A549 (cell line): Measurements from ENCODE around the gene KLHL41. TPM values are rescaled to one million over a fixed set of nuclear protein-coding genes. Genes with fewer than 3 reads are reported as not detected.
A peak's percentile ranks its signal among the peaks of the same experiment; 100 is the strongest.

Source experiments
- ATAC-seq, 2 experiments: fragments of 200-7000 bp in 1 of 2; fragments of >200 bp in 1 of 2; cut with Nextera tagmentation in 1 of 2; cut with Tn5 transposase in 1 of 2; 3 replicates each; pipeline versions ENCODE4 v1.8.0 to v1.9.1; 2018 to 2020; ENCODE audit warnings: mild to moderate bottlenecking in 1 of 2, moderate library complexity in 1 of 2
- CTCF ChIA-PET: fragments of 300-600 bp; sonication (Branson Sonifier 250); formaldehyde crosslinking; extraction: SDS; loops from one replicate; lab custom pipeline; 2021; ENCODE audit warnings: antibody characterized with exemption, inconsistent platforms; lab: Yijun Ruan, JAX
- POLR2A ChIA-PET: fragments of 350-600 bp; formaldehyde crosslinking; extraction: SDS; loops from one replicate; lab custom pipeline; 2021; ENCODE audit warnings: antibody characterized with exemption, inconsistent platforms; lab: Yijun Ruan, JAX
- DNase-seq, 2 experiments: peaks; one replicate each; pipeline versions ENCODE4 v3.0.0 to v3.0.0-alpha.2; 2011 to 2016; ENCODE audit warnings: low read depth in 1 of 2, low spot score in 1 of 2
- FAIRE-seq: peaks from 2 replicates; lab custom pipeline; 2011; peaks lifted over from hg19 to GRCh38; lab: Jason Lieb, UNC
- H3K27ac ChIP-seq, 2 experiments: fragments of >200 bp; sonication (Bioruptor Twin); formaldehyde crosslinking; 3 replicates each; pipeline ENCODE4 v1.5.1; 2016 to 2017
- H3K4me1 ChIP-seq: fragments of >200 bp; sonication (Bioruptor Twin); formaldehyde crosslinking; 3 replicates; pipeline ENCODE4 v1.6.1; 2016
- H3K4me2 ChIP-seq: fragments of >200 bp; sonication (Bioruptor Twin); formaldehyde crosslinking; 3 replicates; pipeline ENCODE4 v1.6.1; 2016
- H3K4me3 ChIP-seq: fragments of >200 bp; sonication (Bioruptor Twin); formaldehyde crosslinking; 3 replicates; pipeline ENCODE4 v1.5.1; 2016
- H3K9me3 ChIP-seq: fragments of >200 bp; sonication (Bioruptor Twin); formaldehyde crosslinking; 3 replicates; pipeline ENCODE4 v1.6.1; 2016
- BHLHE40 ChIP-seq: IDR thresholded peaks from 2 replicates; pipeline ENCODE4 v1.6.1; 2012; ENCODE audit warnings: low read depth, low read length, inconsistent platforms
- CBX2 ChIP-seq: fragments of 200-600 bp; sonication (generic); IDR thresholded peaks from 2 replicates; pipeline ENCODE4 v1.6.1; 2016; ENCODE audit warnings: low read depth, mild to moderate bottlenecking, borderline replicate concordance
- CBX8 ChIP-seq: fragments of 200-600 bp; sonication (generic); IDR thresholded peaks from 2 replicates; pipeline ENCODE4 v1.6.1; 2016
- CEBPB ChIP-seq, 2 experiments: fragments of >200 bp in 1 of 2; sonication (Bioruptor Twin) in 1 of 2; formaldehyde crosslinking in 1 of 2; IDR thresholded peaks; 2 replicates each; pipeline ENCODE4 v1.6.1; 2012 to 2016
- CHD2 ChIP-seq: fragments of 150-350 bp; IDR thresholded peaks from 2 replicates; pipeline ENCODE4 v1.6.1; 2014; ENCODE audit warnings: low read length; ENCODE audit not compliant: partially characterized antibody
- ESRRA ChIP-seq: fragments of 150-350 bp; IDR thresholded peaks from 2 replicates; pipeline ENCODE4 v1.6.1; 2014; ENCODE audit warnings: mild to moderate bottlenecking, low read length, borderline replicate concordance
- FOSL2 ChIP-seq, 2 experiments: fragments of 450-650 bp in 1 of 2; fragments of >200 bp in 1 of 2; sonication (Bioruptor Twin) in 1 of 2; formaldehyde crosslinking; IDR thresholded peaks; 2 replicates each; pipeline versions ENCODE4 v1.5.0 to v1.6.1; 2016 to 2020; ENCODE audit warnings: mild to moderate bottlenecking in 1 of 2, moderate library complexity in 1 of 2
- GATA3 ChIP-seq: IDR thresholded peaks from 2 replicates; pipeline ENCODE4 v1.6.1; 2012; ENCODE audit warnings: borderline replicate concordance
- HDAC2 ChIP-seq: fragments of 200-600 bp; sonication (generic); IDR thresholded peaks from 2 replicates; pipeline ENCODE4 v1.6.1; 2016
- HEYL ChIP-seq: fragments of 250-450 bp; sonication (Bioruptor Pico); IDR thresholded peaks from 2 replicates; pipeline ENCODE4 v1.8.0; 2021; ENCODE audit warnings: mild to moderate bottlenecking, moderate library complexity
- HOXB5 ChIP-seq: fragments of 250-450 bp; sonication (Bioruptor Pico); IDR thresholded peaks from 2 replicates; pipeline ENCODE4 v1.5.0; 2020; ENCODE audit warnings: mild to moderate bottlenecking, moderate library complexity
- KDM1A ChIP-seq: fragments of 200-600 bp; sonication (generic); IDR thresholded peaks from 2 replicates; pipeline ENCODE4 v1.6.1; 2016; ENCODE audit warnings: low read depth, mild to moderate bottlenecking
- KDM5A ChIP-seq: fragments of 200-600 bp; sonication (generic); IDR thresholded peaks from 2 replicates; pipeline ENCODE4 v1.6.1; 2016; ENCODE audit warnings: antibody characterized with exemption, mild to moderate bottlenecking
- MYC ChIP-seq: IDR thresholded peaks from 2 replicates; pipeline ENCODE4 v1.6.1; 2012; ENCODE audit warnings: mild to moderate bottlenecking, inconsistent platforms, low read length, improper control_type of control experiment, borderline replicate concordance
- NPAS2 ChIP-seq: fragments of 250-450 bp; sonication (Bioruptor Pico); IDR thresholded peaks from 2 replicates; pipeline ENCODE4 v1.8.0; 2022; ENCODE audit warnings: mild to moderate bottlenecking, moderate library complexity, borderline replicate concordance
- PHF8 ChIP-seq: fragments of 200-600 bp; sonication (generic); IDR thresholded peaks from 2 replicates; pipeline ENCODE4 v1.6.1; 2016; ENCODE audit warnings: low read depth, mild to moderate bottlenecking, antibody characterized with exemption, moderate library complexity, borderline replicate concordance
- SREBF2 ChIP-seq: fragments of 450-650 bp; IDR thresholded peaks from 2 replicates; pipeline ENCODE4 v1.6.1; 2014; ENCODE audit warnings: mild to moderate bottlenecking, moderate library complexity
- WGBS: methylation state at CpG from one replicate; pipeline ENCODE4 v1.1.6; 2017; ENCODE audit errors: missing lambda C conversion rate; 5-methylcytosine and 5-hydroxymethylcytosine counted together
- polyA minus RNA-seq: library from RNA; depleted of rRNA, polyadenylated mRNA; stranded (reverse); fragments of >200 nt; gene quantifications from 2 replicates; pipeline ENCODE4 v1.2.3, GENCODE V29; 2011; rRNA and poly(A)+ RNA removed
- polyA plus RNA-seq, 4 experiments: library from polyadenylated mRNA; depleted of rRNA in 3 of 4; stranded (reverse); fragments of >200 nt; fragmentation: RNase III in 1 of 4; extraction: RNeasy Plus Mini Kit Qiagen cat#74134 plus additional on column Dnase treatment in 1 of 4; gene quantifications; 2 replicates in 3 of 4; 3 replicates in 1 of 4; pipeline ENCODE4 v1.2.3, GENCODE V29; 2011 to 2017
- TF ChIP-seq, protein P1 (sequence below): IDR thresholded peaks from 2 replicates; pipeline ENCODE4 v1.6.1; 2012
- TF ChIP-seq, protein P2 (sequence below): IDR thresholded peaks from 2 replicates; pipeline ENCODE4 v1.6.1; 2012
- TF ChIP-seq, protein P3 (sequence below): fragments of 450-650 bp; IDR thresholded peaks from 2 replicates; pipeline ENCODE4 v1.6.1; 2014; ENCODE audit warnings: antibody characterized with exemption
- TF ChIP-seq, protein P4 (sequence below): IDR thresholded peaks from 2 replicates; pipeline ENCODE4 v1.6.1; 2012; ENCODE audit warnings: low read depth, borderline replicate concordance
- TF ChIP-seq, protein P5 (sequence below): fragments of >200 bp; sonication (Bioruptor Twin); formaldehyde crosslinking; IDR thresholded peaks from 3 replicates; pipeline ENCODE4 v1.5.1; 2016

KLHL41 gene
- 0.04 and 0.08 TPM in 2 replicates for polyA plus RNA-seq (2011; rRNA removed)
- polyA plus RNA-seq (2012; cell fraction: cytosol; rRNA removed), result 0.03 TPM in 1 of 2 replicates, not detected in the other
- polyA plus RNA-seq (2012; cell fraction: nucleus; rRNA removed), result 0.02 TPM in 1 of 2 replicates, not detected in the other
- polyA plus RNA-seq (2017; fragmentation: RNase III; extraction: RNeasy Plus Mini Kit Qiagen cat#74134 plus additional on column Dnase treatment), result 0.05 to 0.12 TPM (median 0.06 TPM) in 3 replicates
- polyA minus RNA-seq, result not detected in 2 replicates

DNA sequence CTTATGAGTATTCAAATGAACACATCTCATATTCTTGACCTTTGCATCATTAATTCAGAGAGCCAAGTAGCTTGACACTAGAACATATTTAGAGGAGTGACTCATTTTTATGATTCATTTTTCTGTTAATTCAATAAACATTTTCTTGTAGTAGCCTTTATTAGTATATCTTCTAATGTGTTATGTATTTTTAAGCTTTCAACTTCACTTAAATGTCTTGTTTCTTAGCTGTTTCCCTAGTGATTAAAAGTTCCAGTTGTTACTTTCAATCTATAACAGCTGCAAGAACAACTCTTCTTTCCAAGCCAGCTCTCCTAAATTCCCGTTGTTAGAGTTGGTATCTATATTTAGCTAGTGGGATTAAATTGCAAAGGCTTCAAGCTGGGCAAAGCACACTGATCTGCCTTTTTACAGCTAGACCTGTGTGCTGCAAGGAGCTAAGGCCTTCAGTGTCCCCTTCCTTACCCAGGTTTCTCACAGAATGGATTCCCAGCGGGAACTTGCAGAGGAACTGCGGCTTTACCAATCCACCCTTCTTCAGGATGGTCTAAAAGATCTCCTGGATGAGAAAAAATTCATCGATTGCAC lies at the start of gene KLHL41:
KLHL41 (plus strand) TSS at position 405 of the 588 bp plus-strand sequence; CDS start at position 482, 77 bp downstream.
- POLR2A ChIA-PET, result no interaction called here
- FAIRE-seq, result no peak
- CTCF ChIA-PET, result interaction anchor here (0.8 kb wide), 2 partner anchors 29 to 316 kb away, joined by 3 read pairs; partner anchors contain the start of gene METTL5
- H3K4me2 ChIP-seq, result peak within 1 kb of the TSS; percentile 8; the same call in 2 of the 3 replicates
- no peak within 1 kb of the TSS for H3K4me3 ChIP-seq
- no peak for TF ChIP-seq CBX2
- no peak for TF ChIP-seq FOSL2 (IDR thresholded peaks at IDR 0.05)
- peak; percentile 45 for TF ChIP-seq FOSL2 (CRISPR knock-in tag; IDR thresholded peaks at IDR 0.05)
- TF ChIP-seq HDAC2, result no peak
- TF ChIP-seq CHD2, result no peak
- TF ChIP-seq, all 56 proteins: peak for 1
- Histone ChIP-seq H3K27ac (no peak within 1 kb of the TSS), H3K9me3 (no peaks in the 10 kb centered on the region), H3K4me1 (peaks cover 34% of the 10 kb centered on the region)
- DNase-seq (no peak), ATAC-seq (peak in 1 of 2 experiments; percentile 50; a peak in 3 of 6 replicates)
- WGBS, result 65% methylated on average over 4 of the region's 4 CpGs

DNA sequence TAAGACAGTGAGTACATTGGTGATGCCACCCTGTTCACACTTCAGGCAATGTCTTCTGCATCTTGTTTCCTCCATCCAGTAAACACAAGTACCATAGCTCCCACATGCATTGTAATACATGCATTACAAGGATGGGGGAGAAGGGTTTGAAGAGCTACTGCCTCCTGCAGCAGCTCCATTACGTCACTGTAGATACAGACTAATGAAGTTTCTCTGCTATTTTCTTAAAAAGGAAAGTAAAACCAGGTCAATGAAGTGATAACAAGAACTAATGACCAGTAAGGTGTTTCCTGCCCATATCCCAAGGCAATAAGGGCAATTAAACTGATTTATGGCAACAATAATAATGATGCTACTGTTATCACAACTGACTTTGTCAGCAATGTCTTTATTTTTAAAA lies 48.4 kb upstream of the KLHL41 start:
- POLR2A ChIA-PET, result no interaction called here
- ATAC-seq, result no peak
- Histone ChIP-seq H3K27ac (no peak overlapping the region), H3K4me1 (no peaks in the 10 kb centered on the region), H3K4me2 (no peak overlapping the region), H3K4me3 (no peak overlapping the region), H3K9me3 (no peaks in the 10 kb centered on the region)
- CTCF ChIA-PET, result interaction anchor here (0.8 to 2.4 kb wide), 3 partner anchors 9 to 67 kb away, joined by 3 to 12 read pairs (median 3); partner anchors contain the start of gene BBS5
- no peak for DNase-seq
- FAIRE-seq, result no peak
- no peak for TF ChIP-seq PHF8
- no peak for TF ChIP-seq ESRRA
- no peak for TF ChIP-seq SREBF2
- no peak for TF ChIP-seq NPAS2 (CRISPR knock-in tag)
- TF ChIP-seq, protein P1, sequence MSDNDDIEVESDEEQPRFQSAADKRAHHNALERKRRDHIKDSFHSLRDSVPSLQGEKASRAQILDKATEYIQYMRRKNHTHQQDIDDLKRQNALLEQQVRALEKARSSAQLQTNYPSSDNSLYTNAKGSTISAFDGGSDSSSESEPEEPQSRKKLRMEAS, result no peak
- no peak for TF ChIP-seq BHLHE40
- TF ChIP-seq, protein P2, sequence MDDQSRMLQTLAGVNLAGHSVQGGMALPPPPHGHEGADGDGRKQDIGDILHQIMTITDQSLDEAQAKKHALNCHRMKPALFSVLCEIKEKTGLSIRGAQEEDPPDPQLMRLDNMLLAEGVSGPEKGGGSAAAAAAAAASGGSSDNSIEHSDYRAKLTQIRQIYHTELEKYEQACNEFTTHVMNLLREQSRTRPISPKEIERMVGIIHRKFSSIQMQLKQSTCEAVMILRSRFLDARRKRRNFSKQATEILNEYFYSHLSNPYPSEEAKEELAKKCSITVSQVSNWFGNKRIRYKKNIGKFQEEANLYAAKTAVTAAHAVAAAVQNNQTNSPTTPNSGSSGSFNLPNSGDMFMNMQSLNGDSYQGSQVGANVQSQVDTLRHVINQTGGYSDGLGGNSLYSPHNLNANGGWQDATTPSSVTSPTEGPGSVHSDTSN, result no peak
- 83% methylated on average over 1 of the region's 1 CpG for WGBS

DNA sequence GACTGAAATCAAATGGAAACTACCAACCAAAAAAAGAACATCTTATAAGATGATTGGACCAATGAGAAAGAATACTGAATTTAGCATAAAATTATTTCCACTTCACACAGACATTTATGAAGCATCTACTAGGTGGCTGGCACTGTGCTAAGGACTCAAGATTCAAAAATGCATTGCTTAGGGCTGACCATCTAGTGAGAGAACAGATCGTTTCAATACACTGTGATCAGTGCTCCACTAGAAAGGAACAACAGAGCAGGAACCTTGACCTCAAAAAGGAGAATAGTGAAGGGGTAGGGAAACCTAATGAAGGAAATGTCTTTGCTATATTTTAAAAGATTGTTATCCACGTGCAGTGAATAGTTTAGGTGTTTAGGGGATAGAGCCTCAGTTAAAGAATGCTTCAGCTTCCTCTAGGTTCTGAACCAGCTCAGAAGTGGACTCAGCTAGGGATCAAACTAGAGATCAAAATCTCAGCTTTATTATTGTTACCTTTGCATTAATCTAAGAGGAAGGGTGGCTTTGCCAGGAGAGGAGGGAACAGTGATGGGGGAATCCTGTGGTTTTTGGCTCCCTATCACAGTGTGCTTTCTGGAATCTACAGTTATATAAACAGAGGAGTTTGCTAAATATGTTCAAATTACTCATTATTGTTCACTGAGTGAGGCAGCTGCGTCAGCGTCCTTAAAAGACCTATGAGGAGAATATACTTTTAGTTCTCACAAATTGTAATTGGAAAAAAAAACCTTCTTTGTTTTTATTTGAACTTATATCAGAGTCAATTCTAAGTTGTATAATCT lies 46.4 kb upstream of the KLHL41 start:
- ChIA-PET CTCF (interaction anchor here (0.6 to 1.4 kb wide), 4 partner anchors 11 to 149 kb away, joined by 3 to 10 read pairs (median 4); partner anchors contain the start of gene BBS5), POLR2A (no interaction called here)
- H3K4me2 ChIP-seq, result 0 out of 3 replicates have a peak overlapping the region, but pooled peaks have one; percentile 1
- no peak for DNase-seq
- WGBS, result 35% methylated on average over 4 of the region's 4 CpGs
- ATAC-seq, result peak in 1 of 2 experiments; percentile 34; a peak in 4 of 6 replicates
- H3K9me3 ChIP-seq, result no peaks in the 10 kb centered on the region
- H3K4me3 ChIP-seq, result no peak overlapping the region
- no peak overlapping the region for H3K27ac ChIP-seq
- no peaks in the 10 kb centered on the region for H3K4me1 ChIP-seq
- FAIRE-seq, result no peak
- TF ChIP-seq, protein P3, sequence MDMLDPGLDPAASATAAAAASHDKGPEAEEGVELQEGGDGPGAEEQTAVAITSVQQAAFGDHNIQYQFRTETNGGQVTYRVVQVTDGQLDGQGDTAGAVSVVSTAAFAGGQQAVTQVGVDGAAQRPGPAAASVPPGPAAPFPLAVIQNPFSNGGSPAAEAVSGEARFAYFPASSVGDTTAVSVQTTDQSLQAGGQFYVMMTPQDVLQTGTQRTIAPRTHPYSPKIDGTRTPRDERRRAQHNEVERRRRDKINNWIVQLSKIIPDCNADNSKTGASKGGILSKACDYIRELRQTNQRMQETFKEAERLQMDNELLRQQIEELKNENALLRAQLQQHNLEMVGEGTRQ, result no peak
- no peak for TF ChIP-seq MYC
- TF ChIP-seq HEYL (CRISPR knock-in tag), result no peak
- TF ChIP-seq, protein P1, result no peak
- TF ChIP-seq CHD2, result no peak
- TF ChIP-seq, protein P4, sequence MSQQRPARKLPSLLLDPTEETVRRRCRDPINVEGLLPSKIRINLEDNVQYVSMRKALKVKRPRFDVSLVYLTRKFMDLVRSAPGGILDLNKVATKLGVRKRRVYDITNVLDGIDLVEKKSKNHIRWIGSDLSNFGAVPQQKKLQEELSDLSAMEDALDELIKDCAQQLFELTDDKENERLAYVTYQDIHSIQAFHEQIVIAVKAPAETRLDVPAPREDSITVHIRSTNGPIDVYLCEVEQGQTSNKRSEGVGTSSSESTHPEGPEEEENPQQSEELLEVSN, result no peak
- no peak for TF ChIP-seq FOSL2 (IDR thresholded peaks at IDR 0.05)
- no peak for TF ChIP-seq FOSL2 (CRISPR knock-in tag; IDR thresholded peaks at IDR 0.05)
- no peak for TF ChIP-seq HOXB5
- TF ChIP-seq, protein P5, sequence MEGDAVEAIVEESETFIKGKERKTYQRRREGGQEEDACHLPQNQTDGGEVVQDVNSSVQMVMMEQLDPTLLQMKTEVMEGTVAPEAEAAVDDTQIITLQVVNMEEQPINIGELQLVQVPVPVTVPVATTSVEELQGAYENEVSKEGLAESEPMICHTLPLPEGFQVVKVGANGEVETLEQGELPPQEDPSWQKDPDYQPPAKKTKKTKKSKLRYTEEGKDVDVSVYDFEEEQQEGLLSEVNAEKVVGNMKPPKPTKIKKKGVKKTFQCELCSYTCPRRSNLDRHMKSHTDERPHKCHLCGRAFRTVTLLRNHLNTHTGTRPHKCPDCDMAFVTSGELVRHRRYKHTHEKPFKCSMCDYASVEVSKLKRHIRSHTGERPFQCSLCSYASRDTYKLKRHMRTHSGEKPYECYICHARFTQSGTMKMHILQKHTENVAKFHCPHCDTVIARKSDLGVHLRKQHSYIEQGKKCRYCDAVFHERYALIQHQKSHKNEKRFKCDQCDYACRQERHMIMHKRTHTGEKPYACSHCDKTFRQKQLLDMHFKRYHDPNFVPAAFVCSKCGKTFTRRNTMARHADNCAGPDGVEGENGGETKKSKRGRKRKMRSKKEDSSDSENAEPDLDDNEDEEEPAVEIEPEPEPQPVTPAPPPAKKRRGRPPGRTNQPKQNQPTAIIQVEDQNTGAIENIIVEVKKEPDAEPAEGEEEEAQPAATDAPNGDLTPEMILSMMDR, result no peak
- TF ChIP-seq, protein P2, result no peak
- TF ChIP-seq CBX8, result no peak
- no peak for TF ChIP-seq CEBPB (IDR thresholded peaks at IDR 0.05)
- no peak for TF ChIP-seq KDM1A
- TF ChIP-seq KDM5A, result no peak
- TF ChIP-seq GATA3, result no peak
- TF ChIP-seq, all 56 proteins: peak for 0
